ENCODE data around the gene GALK1.

GRCh38 chr17:75751676-75752404 lies 13.2 kb downstream of the GALK1 start:
- TF ChIP-seq CTCF (conservative IDR thresholded peaks at IDR 0.05 in 1 of 2, IDR thresholded peaks at IDR 0.05 in 1 of 2; ENCODE audit: extremely low read depth in 1 of 2, insufficient read depth in 1 of 2, low read depth in 1 of 2, low read length in 2 of 2) (no peak), EZH2 (IDR thresholded peaks at IDR 0.05; ENCODE audit: borderline replicate concordance, low read length) (no peak)
